ENCODE data around the gene GGT6.

GRCh38 chr17:4584917-4585637, 24.7 kb upstream of the GGT6 start:
- TF ChIP-seq CTCF (IDR thresholded peaks at IDR 0.05) (no peak), EP300 (IDR thresholded peaks at IDR 0.05) (no peak), POLR2A (IDR thresholded peaks at IDR 0.05) (no peak)

Data from tibial nerve (tissue), 4 donors.